NT2/D1 (cell line): ENCODE data around the gene VSIG10.

Source experiments
- SUZ12 ChIP-seq: IDR thresholded peaks from 2 replicates; pipeline ENCODE4 v1.6.1; 2011; ENCODE audit not compliant: insufficient read length, insufficient read depth; ENCODE audit errors: extremely low read depth
- YY1 ChIP-seq: IDR thresholded peaks from 2 replicates; pipeline ENCODE4 v1.6.1; 2011; ENCODE audit not compliant: insufficient read length, insufficient read depth
- ZNF274 ChIP-seq: IDR thresholded peaks from 2 replicates; pipeline ENCODE4 v1.6.1; 2011; ENCODE audit warnings: mild to moderate bottlenecking, low read depth, low read length

- TF ChIP-seq ZNF274 (no peak), YY1 (no peak), SUZ12 (no peak)
These were observed 15.7 kb upstream of the VSIG10 start for GRCh38 chr12:118119449-118119879.
